GM21526 (cell line): ENCODE data around the gene MPST.

Experiments used
- ATAC-seq: cut with Tn5 transposase; IDR thresholded peaks from one replicate; pipeline ENCODE4 v1.9.1; 2021; ENCODE audit warnings: moderate library complexity; ENCODE audit not compliant: unreplicated experiment, low FRiP score

The MPST gene

GRCh38 chr22:37021710-37022482, 2.4 kb downstream of the MPST start:
- no peak for ATAC-seq

GRCh38 chr22:37022483-37023337, 3.2 kb downstream of the MPST start:
- ATAC-seq = no peak

GRCh38 chr22:37023743-37024338, 4.3 kb downstream of the MPST start:
- ATAC-seq = no peak

- no peak for ATAC-seq
Measured at GRCh38 chr22:37024339-37025157, 5.0 kb downstream of the MPST start.

GRCh38 chr22:37025500-37026070, 6.0 kb downstream of the MPST start:
- no peak for ATAC-seq

- ATAC-seq = no peak
Measured at GRCh38 chr22:37026325-37026724, 6.8 kb downstream of the MPST start.

- ATAC-seq = no peak
Measured at GRCh38 chr22:37027556-37027955, 8.0 kb downstream of the MPST start.

- ATAC-seq = no peak
Measured at GRCh38 chr22:37028692-37029674, 9.4 kb downstream of the MPST start.

- no peak for ATAC-seq
Measured at GRCh38 chr22:37030560-37031281, 11.2 kb downstream of the MPST start.

- no peak for ATAC-seq
Measured at GRCh38 chr22:37032134-37032534, 12.6 kb downstream of the MPST start.

- ATAC-seq = no peak
Measured at GRCh38 chr22:37032535-37033460, 13.3 kb downstream of the MPST start.

- no peak for ATAC-seq
Measured at GRCh38 chr22:37033605-37034430, 14.3 kb downstream of the MPST start.

GRCh38 chr22:37036655-37037377, 17.3 kb downstream of the MPST start:
- no peak for ATAC-seq

- ATAC-seq = no peak
Measured at GRCh38 chr22:37037669-37038068, 18.1 kb downstream of the MPST start.

GRCh38 chr22:37039466-37039865, 19.9 kb downstream of the MPST start:
- no peak for ATAC-seq
